Esophagus muscularis mucosa (tissue), 4 donors: ENCODE results near the gene SPARC. TPM values are rescaled to one million over a fixed set of nuclear protein-coding genes. Genes with fewer than 3 reads are reported as not detected.
"Not testable (repeated sequence)": the region's sequence is repeated elsewhere in the genome, so short reads cannot be mapped to it uniquely, and the experiment has no call there.

ENCODE experiments used
- DNase-seq: peaks from one replicate; pipeline ENCODE4 v3.0.0-alpha.2; 2017; ENCODE audit errors: extremely low spot score
- H3K27ac ChIP-seq, 4 donors: fragments of 200-600 bp; sonication (generic); replicated peaks in 1 of 4; 1 replicate in 3 of 4; 2 replicates in 1 of 4; pipeline ENCODE4 v1.5.1; 2016 to 2019; ENCODE audit warnings: mild to moderate bottlenecking in 1 of 4
- H3K27me3 ChIP-seq, 4 donors: fragments of 200-600 bp; sonication (generic); one replicate each; pipeline versions ENCODE4 v1.5.1 to v1.6.0; 2016 to 2019
- H3K36me3 ChIP-seq, 4 donors: fragments of 200-600 bp; sonication (generic); one replicate each; pipeline ENCODE4 v1.5.1; 2016 to 2019
- H3K4me1 ChIP-seq, 4 donors: fragments of 200-600 bp; sonication (generic); one replicate each; pipeline ENCODE4 v1.5.1; 2016 to 2019
- H3K4me3 ChIP-seq, 4 donors: fragments of 200-600 bp; sonication (generic); 1 replicate in 2 of 4; 2 replicates in 2 of 4; pipeline ENCODE4 v1.5.1; 2016 to 2019; ENCODE audit warnings: mild to moderate bottlenecking in 4 of 4, moderate library complexity in 1 of 4
- H3K9me3 ChIP-seq, 4 donors: fragments of 200-600 bp; sonication (generic); 1 replicate in 3 of 4; 2 replicates in 1 of 4; pipeline ENCODE4 v1.5.1; 2016 to 2019
- CTCF ChIP-seq, 3 experiments: fragments of 200-600 bp in 2 of 3; fragments of 450-650 bp in 1 of 3; sonication (generic) in 2 of 3; IDR thresholded peaks; one replicate each; pipeline ENCODE4 v1.5.1; 2017 to 2019; ENCODE audit warnings: antibody characterized with exemption in 3 of 3, mild to moderate bottlenecking in 2 of 3, moderate library complexity in 1 of 3
- EP300 ChIP-seq: sonication (generic); formaldehyde crosslinking; IDR thresholded peaks from one replicate; pipeline ENCODE4 v1.6.1; 2017; ENCODE audit warnings: antibody characterized with exemption
- POLR2A ChIP-seq: fragments of 450-650 bp; IDR thresholded peaks from one replicate; pipeline ENCODE4 v1.6.1; 2017; ENCODE audit warnings: antibody characterized with exemption, moderate library complexity, mild to moderate bottlenecking, low read depth
- POLR2AphosphoS5 ChIP-seq, 2 donors: sonication (generic); formaldehyde crosslinking; IDR thresholded peaks; one replicate each; pipeline ENCODE4 v1.6.1; 2017; ENCODE audit warnings: antibody characterized with exemption in 2 of 2
- WGBS: methylation state at CpG from one replicate; pipeline ENCODE4 v1.1.5; 2018; 5-methylcytosine and 5-hydroxymethylcytosine counted together
- intact Hi-C: fragments of 100-400 bp; cut with DNase I; formaldehyde crosslinking; loops from one replicate; pipeline ENCODE4 v1.15.1; 2023
- total RNA-seq, 4 donors: library from RNA; depleted of rRNA; stranded (reverse); fragments of >200 nt; gene quantifications; one replicate each; pipeline versions ENCODE4 v1.1.0 to v1.2.1, GENCODE V29; 2016

The SPARC gene
- total RNA-seq, 4 donors from 2014 or later = 269 to 875 (median 432) TPM

GRCh38 chr5:151692312-151692711, 5.6 kb upstream of the SPARC start:
- 51% methylated on average over 3 of the region's 3 CpGs for WGBS
- intact Hi-C loops = no loop called here
- Histone ChIP-seq H3K27me3 (no peaks in the 10 kb centered on the region), H3K4me3 (no peak overlapping the region), H3K4me1 (peaks cover 4 to 29% (median 23%) of the 10 kb centered on the region in 4 donors), H3K36me3 (no peaks in the 10 kb centered on the region), H3K9me3 (no peaks in the 10 kb centered on the region), H3K27ac (no peak overlapping the region)
- no peak for DNase-seq
- TF ChIP-seq POLR2A = no peak
- no peak for TF ChIP-seq POLR2AphosphoS5 (IDR thresholded peaks at IDR 0.05)
- no peak for TF ChIP-seq EP300
- no peak for TF ChIP-seq CTCF (IDR thresholded peaks at IDR 0.05)

GRCh38 chr5:151691706-151692105, 5.0 kb upstream of the SPARC start:
- TF ChIP-seq POLR2AphosphoS5 (IDR thresholded peaks at IDR 0.05) (no peak), CTCF (IDR thresholded peaks at IDR 0.05) (no peak), POLR2A (no peak), EP300 (no peak)
- Histone ChIP-seq H3K4me3 (no peak overlapping the region), H3K27me3 (no peaks in the 10 kb centered on the region), H3K27ac (no peak overlapping the region), H3K4me1 (peaks cover 4 to 29% (median 24%) of the 10 kb centered on the region in 4 donors), H3K9me3 (no peaks in the 10 kb centered on the region), H3K36me3 (no peaks in the 10 kb centered on the region)
- intact Hi-C loops = no loop called here
- WGBS = 96% methylated on average over 3 of the region's 3 CpGs
- DNase-seq = no peak

- 78% methylated on average over 8 of the region's 8 CpGs for WGBS
- not testable (repeated sequence) for DNase-seq
Observed at GRCh38 chr5:151689591-151689990, 2.9 kb upstream of the SPARC start.

GRCh38 chr5:151688436-151688835, 1.7 kb upstream of the SPARC start:
- DNase-seq = no peak
- TF ChIP-seq CTCF (IDR thresholded peaks at IDR 0.05) = no peak
- no peak for TF ChIP-seq POLR2A
- TF ChIP-seq POLR2AphosphoS5 (IDR thresholded peaks at IDR 0.05) = no peak
- no peak for TF ChIP-seq EP300
- Histone ChIP-seq H3K27ac (peak overlapping the region in 3 of 4 donors; percentile 86 to 92 (median 89)), H3K27me3 (no peaks in the 10 kb centered on the region), H3K4me3 (no peak overlapping the region), H3K4me1 (peaks cover 6 to 44% (median 43%) of the 10 kb centered on the region in 4 donors), H3K9me3 (no peaks in the 10 kb centered on the region), H3K36me3 (peaks cover 0 to 3% (median 0%) of the 10 kb centered on the region in 4 donors)
- 92% methylated on average over 3 of the region's 3 CpGs for WGBS
- intact Hi-C loops = no loop called here

More at GRCh38 chr5:151689591-151689990, 2.9 kb upstream of the SPARC start:
- H3K4me1 ChIP-seq = peaks cover 0 to 33% (median 32%) of the 10 kb centered on the region in 4 donors
- intact Hi-C loops, H3K4me3 ChIP-seq, H3K9me3 ChIP-seq, H3K27me3 ChIP-seq, H3K36me3 ChIP-seq: not testable (repeated sequence)
- peak overlapping the region in 1 of 4 donors; percentile 14 for H3K27ac ChIP-seq

GRCh38 chr5:151685749-151686673, 704 bp downstream of the SPARC start:
- Histone ChIP-seq H3K9me3 (no peaks in the 10 kb centered on the region), H3K27me3 (no peaks in the 10 kb centered on the region), H3K36me3 (peaks cover 0 to 18% (median 0%) of the 10 kb centered on the region in 4 donors), H3K4me1 (peaks cover 28 to 69% (median 67%) of the 10 kb centered on the region in 4 donors), H3K27ac (peak overlapping the region; percentile 86 to 92 (median 88)), H3K4me3 (peak overlapping the region; percentile 56 to 77 (median 68))
- TF ChIP-seq POLR2AphosphoS5 (IDR thresholded peaks at IDR 0.05) (peak in 1 of 2 donors; percentile 25), EP300 (no peak)
- intact Hi-C loops = no loop called here
- WGBS = 9% methylated on average over 10 of the region's 10 CpGs
- DNase-seq = no peak
